Left ventricle myocardium superior (tissue), 1 donor: Measurements from ENCODE around the gene TIGD6. TPM values are rescaled to one million over a fixed set of nuclear protein-coding genes. Genes with fewer than 3 reads are reported as not detected.
"Not testable (repeated sequence)": the region's sequence is repeated elsewhere in the genome, so short reads cannot be mapped to it uniquely, and the experiment has no call there.

Source experiments
- ATAC-seq: fragments of 200-7000 bp; cut with Tn5 transposase; one replicate; pipeline ENCODE4 v1.9.1; 2020; ENCODE audit warnings: mild to moderate bottlenecking, moderate library complexity
- DNase-seq: peaks from one replicate; pipeline ENCODE4 v3.0.0-alpha.2; 2020
- intact Hi-C: fragments of 100-400 bp; cut with micrococcal nuclease; formaldehyde crosslinking; loops from one replicate; pipeline ENCODE4 v1.11.0; 2022
- long read RNA-seq: library from polyadenylated mRNA; unstranded; transcript quantifications from one replicate; pipeline ENCODE4 v2.0.0, GENCODE V29; 2021
- total RNA-seq: library from RNA; stranded (reverse); fragmentation: NEBNext Ultra II Directional; extraction: Animal tissue kit (Norgen Biotek cat#: 25700); gene quantifications from one replicate; pipeline ENCODE4 v1.2.1, GENCODE V29; 2021
- donor health status: DM: no; HTN: yes; CAD: no; lungs with severe emphysema.

TIGD6 gene
- total RNA-seq, result 1.9 TPM
- long read RNA-seq, full-length matches to known transcripts, result 5 of 7 reads
- long read RNA-seq, partial matches to known transcripts, result 0 of 7 reads
- long read RNA-seq, other reads (novel, unspliced or antisense), result 2 of 7 reads

- DNase-seq, result peak; percentile 96
- peak; percentile 96 for ATAC-seq
- intact Hi-C loops, result no loop called here
Measured at GRCh38 chr5:150000256-150000989, at the start of gene TIGD6, which contains the start of gene HMGXB3. Gene TIGD6 (minus strand): TSS chr5:150000654. CDS start chr5:149996348, 4,306 bp downstream. Gene HMGXB3 (plus strand): TSS chr5:150000739. CDS start chr5:150004853, 4,114 bp downstream.

DNA sequence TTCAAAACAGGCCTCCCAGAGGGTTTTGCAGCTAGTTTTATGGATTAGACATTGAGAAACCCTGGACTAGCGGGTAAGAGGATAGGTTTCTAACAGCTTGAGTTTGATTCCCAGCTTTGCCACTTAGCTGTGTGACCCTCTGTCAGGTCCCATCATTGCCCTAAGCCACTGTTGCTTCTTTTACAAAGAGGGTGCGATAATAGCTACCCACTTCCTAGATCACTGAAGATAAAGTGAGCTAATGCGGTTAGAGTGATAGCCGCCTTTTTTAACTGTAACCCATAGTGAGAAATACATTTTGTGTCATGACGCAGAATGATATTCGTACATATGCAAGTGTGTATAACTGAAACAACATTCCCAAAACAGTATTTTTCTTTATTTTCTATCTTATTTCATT is 45.6 kb upstream of the TIGD6 start:
- intact Hi-C loops, result no loop called here
- ATAC-seq (no peak), DNase-seq (no peak)

- no peak for DNase-seq
- ATAC-seq, result no peak
- intact Hi-C loops, result no loop called here
Measured at GRCh38 chr5:150045549-150045948, 45.1 kb upstream of the TIGD6 start.

DNA sequence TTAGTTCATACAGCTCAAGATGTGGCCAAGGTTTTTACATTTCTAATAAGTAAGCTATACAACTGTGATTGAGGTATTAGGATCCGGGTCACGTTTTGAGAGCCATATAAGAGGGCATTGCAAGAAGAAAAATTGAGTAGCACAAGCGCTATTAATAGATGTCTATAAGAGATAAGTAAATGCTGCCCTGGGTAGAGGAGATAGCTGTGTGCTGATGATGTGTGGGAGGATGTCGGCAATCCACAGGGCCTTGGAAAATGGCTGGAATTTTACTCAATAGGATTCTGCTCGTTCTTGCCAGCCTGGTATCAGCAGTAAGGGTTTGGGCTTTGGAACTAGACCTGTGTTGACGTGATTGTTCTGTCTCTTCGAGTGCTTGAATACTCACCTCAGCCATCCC is 44.3 kb upstream of the TIGD6 start:
- no peak for DNase-seq
- peak; percentile 8 for ATAC-seq
- intact Hi-C loops, result no loop called here

- intact Hi-C loops, result no loop called here
- DNase-seq, result no peak
Measured at GRCh38 chr5:150044329-150044681, 43.9 kb upstream of the TIGD6 start.

DNA sequence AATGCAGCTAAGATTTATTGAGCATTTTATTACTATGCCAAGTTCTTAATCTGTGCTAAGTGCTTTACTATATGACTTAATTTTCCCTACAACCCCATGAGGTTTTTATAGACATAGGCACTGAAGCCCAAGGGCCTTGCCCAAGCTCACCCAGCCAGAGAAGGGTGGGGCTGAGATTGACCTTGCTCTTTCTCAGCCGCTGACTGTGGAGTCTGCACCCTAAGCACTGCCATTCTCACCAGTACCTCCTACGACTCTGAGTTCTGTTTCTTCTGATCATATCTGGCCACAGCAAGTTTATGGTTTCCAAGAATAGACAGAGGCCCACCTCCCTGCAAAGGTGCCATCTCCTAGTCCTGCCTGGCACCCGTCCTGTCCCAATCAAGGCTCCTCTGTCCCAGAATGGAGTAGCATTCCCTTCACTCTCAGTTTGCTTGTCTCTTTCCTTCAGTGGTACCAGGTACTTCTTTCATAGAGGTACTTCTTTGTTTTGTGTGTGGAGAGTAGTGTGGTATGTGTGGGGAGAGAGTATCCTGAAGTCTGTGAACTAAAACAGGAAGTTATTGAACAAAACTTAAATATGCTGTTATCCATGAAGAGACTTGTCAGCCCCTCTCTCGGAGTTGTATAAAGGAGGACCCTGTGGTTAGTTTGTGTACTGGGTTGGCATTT is 43.3 kb upstream of the TIGD6 start:
- intact Hi-C loops, result no loop called here
- DNase-seq (no peak), ATAC-seq (peak; percentile 61)

More at GRCh38 chr5:150044329-150044681, 43.9 kb upstream of the TIGD6 start:
- ATAC-seq, result peak; percentile 8

DNA sequence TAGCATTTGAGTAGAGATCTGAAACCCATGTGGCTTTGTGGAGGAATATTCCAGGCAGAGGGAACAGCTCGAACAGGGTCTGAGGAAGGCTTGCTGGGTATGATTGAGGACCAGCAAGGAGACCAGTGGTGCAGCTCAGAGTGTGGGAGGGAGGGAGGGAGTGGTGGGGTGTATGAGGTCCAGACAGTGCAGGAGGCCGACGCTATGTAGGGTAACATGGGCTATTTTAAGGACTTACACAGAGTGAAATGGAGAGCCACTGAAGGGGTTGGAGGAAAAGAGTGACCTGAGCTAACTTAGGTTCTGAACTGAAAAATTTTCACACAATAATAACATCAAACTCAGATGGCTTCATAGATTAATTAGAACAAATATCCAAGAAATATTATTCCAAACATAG is 42.0 kb upstream of the TIGD6 start:
- ATAC-seq (peak; percentile 88), DNase-seq (no peak)
- intact Hi-C loops, result no loop called here

GRCh38 chr5:150038547-150038946 is 38.1 kb upstream of the TIGD6 start:
- intact Hi-C loops, result no loop called here
- ATAC-seq (no peak), DNase-seq (no peak)

GRCh38 chr5:150036513-150036912 is 36.1 kb upstream of the TIGD6 start:
- peak; percentile 58 for DNase-seq
- intact Hi-C loops, result no loop called here
- ATAC-seq, result peak; percentile 93

- intact Hi-C loops, result no loop called here
- ATAC-seq (no peak), DNase-seq (no peak)
Measured at GRCh38 chr5:150035139-150035895, 34.9 kb upstream of the TIGD6 start.

GRCh38 chr5:150034662-150035061 is 34.2 kb upstream of the TIGD6 start:
- DNase-seq (no peak), ATAC-seq (peak; percentile 46)
- intact Hi-C loops, result no loop called here

DNA sequence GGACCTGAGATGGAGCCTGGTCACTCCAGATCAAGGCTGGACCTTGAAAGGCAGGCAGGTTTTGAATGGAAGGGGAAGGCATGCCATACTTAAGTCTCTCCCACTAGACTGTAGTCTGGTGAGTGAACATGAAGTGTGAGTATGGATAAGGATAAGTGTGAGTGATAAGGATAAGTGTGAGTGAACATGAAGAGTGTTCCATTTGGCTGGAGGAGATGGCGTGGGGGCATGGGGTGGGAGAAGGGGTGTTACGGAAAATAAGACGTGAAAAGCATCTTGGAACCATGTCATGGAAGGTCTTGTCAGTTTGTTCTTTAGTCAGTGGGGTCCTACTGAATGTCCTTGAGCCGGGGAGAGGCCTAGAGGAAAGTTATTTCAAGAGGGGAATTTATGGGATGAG is 32.9 kb upstream of the TIGD6 start:
- DNase-seq (no peak), ATAC-seq (no peak)
- intact Hi-C loops, result no loop called here

GRCh38 chr5:150028047-150028446 is 27.6 kb upstream of the TIGD6 start:
- ATAC-seq, DNase-seq, intact Hi-C loops: not testable (repeated sequence)

- intact Hi-C loops, result no loop called here
- ATAC-seq (no peak), DNase-seq (no peak)
Measured at GRCh38 chr5:150026682-150027172, 26.3 kb upstream of the TIGD6 start.

- intact Hi-C loops, result no loop called here
- no peak for DNase-seq
- peak; percentile 73 for ATAC-seq
Measured at GRCh38 chr5:150024346-150024984, 24.0 kb upstream of the TIGD6 start.

DNA sequence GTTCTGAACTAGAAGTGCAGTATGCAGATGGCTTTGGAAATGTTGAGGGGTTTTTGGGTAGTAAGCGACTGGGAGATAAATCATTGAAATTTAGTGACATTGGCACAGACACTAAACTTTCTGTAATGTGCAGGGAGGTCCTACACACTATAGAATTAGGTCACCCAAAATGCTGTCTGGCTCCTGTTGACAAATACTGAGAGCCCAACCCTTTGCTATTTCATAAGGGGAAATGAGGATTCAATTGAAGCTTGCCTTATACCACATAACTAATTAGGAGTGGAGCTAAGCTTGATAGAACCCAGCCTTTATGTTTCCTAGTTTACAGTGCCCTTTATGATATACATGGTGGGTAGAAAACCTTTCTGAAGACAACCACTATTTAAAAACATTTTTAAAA is 22.7 kb upstream of the TIGD6 start:
- intact Hi-C loops, result no loop called here
- ATAC-seq, result peak; percentile 4
- DNase-seq, result no peak

DNA sequence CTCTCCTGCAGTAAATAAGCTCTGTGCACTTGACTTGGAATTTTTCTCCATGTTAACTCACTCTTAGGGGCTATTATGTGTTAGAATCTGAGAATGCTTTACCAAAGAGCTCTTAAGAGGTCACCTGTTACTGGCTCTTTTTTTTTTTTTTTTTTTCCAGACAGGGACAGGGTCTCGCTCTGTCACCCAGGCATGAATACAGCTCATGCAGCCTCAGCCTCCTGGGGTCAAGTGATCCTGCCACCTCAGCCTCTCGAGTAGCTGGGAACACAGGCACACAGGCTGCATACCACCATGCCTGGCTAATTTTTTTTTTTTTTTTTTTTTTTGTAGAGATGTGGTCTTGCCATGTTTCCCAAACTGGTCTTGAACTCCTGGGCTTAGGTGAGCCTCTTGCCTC is 22.2 kb upstream of the TIGD6 start:
- DNase-seq (no peak), ATAC-seq (peak; percentile 61)
- intact Hi-C loops, result no loop called here

GRCh38 chr5:150022158-150022531 is 21.7 kb upstream of the TIGD6 start:
- ATAC-seq (peak; percentile 69), DNase-seq (no peak)

GRCh38 chr5:150021491-150022157 is 21.2 kb upstream of the TIGD6 start:
- ATAC-seq, result peak; percentile 39
- intact Hi-C loops, result no loop called here
- peak; percentile 36 for DNase-seq

More at GRCh38 chr5:150022158-150022531, 21.7 kb upstream of the TIGD6 start:
- intact Hi-C loops, result no loop called here
